NCI-H748 (cell line): ENCODE measurements around the gene NPAS2.

Experiments
- DNase-seq: peaks from one replicate; lab custom pipeline; 2025; ENCODE audit not compliant: unreplicated experiment; lab: John Stamatoyannopoulos, UW

The NPAS2 gene

GRCh38 chr2:101037161-101037755, 217.3 kb downstream of the NPAS2 start:
- no peak for DNase-seq

- peak; percentile 26 for DNase-seq
Measured at GRCh38 chr2:101038455-101039255, 218.7 kb downstream of the NPAS2 start.

GRCh38 chr2:101040072-101040471, 220.1 kb downstream of the NPAS2 start:
- DNase-seq: no peak

- DNase-seq: no peak
Measured at GRCh38 chr2:101040761-101041160, 220.8 kb downstream of the NPAS2 start.

DNA sequence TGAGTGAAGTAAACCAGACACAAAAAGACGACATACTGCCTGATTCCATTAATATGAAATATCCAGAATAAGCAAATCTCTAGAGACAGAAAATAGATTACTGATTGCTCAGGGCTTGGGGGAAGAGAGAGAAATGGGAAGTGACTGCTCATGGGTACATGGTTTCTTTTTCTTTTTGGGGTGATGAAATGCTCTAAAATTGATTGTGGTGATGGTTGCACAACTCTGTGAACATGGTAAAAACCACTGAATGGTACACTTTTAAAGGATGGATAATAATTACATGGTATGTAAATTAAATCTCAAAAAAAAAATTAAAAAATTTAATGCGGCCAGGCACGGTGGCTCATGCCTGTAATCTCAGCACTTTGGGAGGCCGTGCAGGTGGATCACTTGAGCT, 221.5 kb downstream of the NPAS2 start:
- DNase-seq: no peak

DNA sequence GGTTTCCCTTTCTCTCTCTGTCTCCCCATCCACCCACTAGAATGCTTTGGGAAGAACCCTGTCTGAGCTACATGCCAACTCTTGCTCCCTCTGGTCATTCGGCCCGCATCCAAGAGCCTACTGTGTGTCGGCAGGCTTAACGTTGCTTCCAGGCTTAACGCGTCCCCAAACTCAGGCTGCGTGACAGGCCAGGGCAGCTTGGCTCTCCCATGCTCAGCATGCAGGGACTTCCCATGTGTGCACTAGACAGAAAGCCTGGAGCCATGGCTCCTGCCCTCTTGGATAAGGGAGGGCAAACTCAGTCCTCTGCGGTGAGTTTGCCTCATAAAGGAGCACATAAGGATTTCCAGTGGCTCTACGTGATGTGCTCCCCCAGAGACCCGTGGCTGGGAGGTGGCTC, 225.4 kb downstream of the NPAS2 start:
- DNase-seq: no peak
